ENCODE results near the gene CTXN2.
A peak's percentile ranks its signal among the peaks of the same experiment; 100 is the strongest.

CTXN2 gene

GRCh38 chr15:48191574-48192225 lies at the start of gene CTXN2:
Gene CTXN2, plus strand, starts transcription at chr15:48191665. Its CDS starts 9,636 bp downstream, at chr15:48201301.
- Histone ChIP-seq H3K4me1 (ENCODE audit: insufficient read depth, low read length) (no peaks in the 10 kb centered on the region), H3K9me3 (ENCODE audit: low read length) (no peaks in the 10 kb centered on the region), H3K27ac (ENCODE audit: low read depth, low read length) (no peak within 1 kb of the TSS), H3K36me3 (ENCODE audit: insufficient read depth, low read length) (no peaks in the 10 kb centered on the region), H3K9ac (ENCODE audit: low read length) (no peak within 1 kb of the TSS), H3K27me3 (ENCODE audit: control insufficient read depth in 1 of 2, insufficient read depth in 2 of 2, low read length in 2 of 2) (no peaks in the 10 kb centered on the region), H3K4me3 (ENCODE audit: low read depth in 1 of 2, low read length in 2 of 2) (no peak within 1 kb of the TSS)

- Histone ChIP-seq H3K9me3 (ENCODE audit: low read length) (no peaks in the 10 kb centered on the region), H3K27me3 (ENCODE audit: control insufficient read depth in 1 of 2, insufficient read depth in 2 of 2, low read length in 2 of 2) (no peaks in the 10 kb centered on the region), H3K27ac (ENCODE audit: low read depth, low read length) (no peak overlapping the region), H3K36me3 (ENCODE audit: insufficient read depth, low read length) (no peaks in the 10 kb centered on the region), H3K4me1 (ENCODE audit: insufficient read depth, low read length) (peaks cover 29% of the 10 kb centered on the region), H3K4me3 (ENCODE audit: low read depth in 1 of 2, low read length in 2 of 2) (no peak overlapping the region), H3K9ac (ENCODE audit: low read length) (no peak overlapping the region)
Measured at GRCh38 chr15:48143856-48144255, 47.6 kb upstream of the CTXN2 start.

- H3K9me3 ChIP-seq (ENCODE audit: low read length): no peaks in the 10 kb centered on the region
- H3K9ac ChIP-seq (ENCODE audit: low read length): no peak overlapping the region
- H3K4me3 ChIP-seq (ENCODE audit: low read depth in 1 of 2, low read length in 2 of 2): no peak overlapping the region
- peaks cover 2% of the 10 kb centered on the region for H3K36me3 ChIP-seq (ENCODE audit: insufficient read depth, low read length)
- H3K27ac ChIP-seq (ENCODE audit: low read depth, low read length): no peak overlapping the region
- H3K27me3 ChIP-seq (ENCODE audit: control insufficient read depth in 1 of 2, insufficient read depth in 2 of 2, low read length in 2 of 2): no peaks in the 10 kb centered on the region
- H3K4me1 ChIP-seq (ENCODE audit: insufficient read depth, low read length): peaks cover 29% of the 10 kb centered on the region
Measured at GRCh38 chr15:48144889-48145288, 46.6 kb upstream of the CTXN2 start.

GRCh38 chr15:48145923-48146322 lies 45.5 kb upstream of the CTXN2 start:
- no peaks in the 10 kb centered on the region for H3K9me3 ChIP-seq (ENCODE audit: low read length)
- H3K4me3 ChIP-seq (ENCODE audit: low read depth in 1 of 2, low read length in 2 of 2): no peak overlapping the region
- H3K4me1 ChIP-seq (ENCODE audit: insufficient read depth, low read length): peaks cover 29% of the 10 kb centered on the region
- H3K36me3 ChIP-seq (ENCODE audit: insufficient read depth, low read length): peaks cover 6% of the 10 kb centered on the region
- H3K27ac ChIP-seq (ENCODE audit: low read depth, low read length): no peak overlapping the region
- no peak overlapping the region for H3K9ac ChIP-seq (ENCODE audit: low read length)
- H3K27me3 ChIP-seq (ENCODE audit: control insufficient read depth in 1 of 2, insufficient read depth in 2 of 2, low read length in 2 of 2): no peaks in the 10 kb centered on the region

- Histone ChIP-seq H3K36me3 (ENCODE audit: insufficient read depth, low read length) (peaks cover 14% of the 10 kb centered on the region), H3K4me1 (ENCODE audit: insufficient read depth, low read length) (peaks cover 29% of the 10 kb centered on the region), H3K9ac (ENCODE audit: low read length) (no peak overlapping the region), H3K27me3 (ENCODE audit: control insufficient read depth in 1 of 2, insufficient read depth in 2 of 2, low read length in 2 of 2) (no peaks in the 10 kb centered on the region), H3K9me3 (ENCODE audit: low read length) (no peaks in the 10 kb centered on the region), H3K4me3 (ENCODE audit: low read depth in 1 of 2, low read length in 2 of 2) (no peak overlapping the region), H3K27ac (ENCODE audit: low read depth, low read length) (no peak overlapping the region)
Measured at GRCh38 chr15:48147358-48147757, 44.1 kb upstream of the CTXN2 start.

GRCh38 chr15:48149858-48150257 lies 41.6 kb upstream of the CTXN2 start:
- Histone ChIP-seq H3K9me3 (ENCODE audit: low read length) (no peaks in the 10 kb centered on the region), H3K4me1 (ENCODE audit: insufficient read depth, low read length) (peaks cover 13% of the 10 kb centered on the region), H3K4me3 (ENCODE audit: low read depth in 1 of 2, low read length in 2 of 2) (no peak overlapping the region), H3K9ac (ENCODE audit: low read length) (no peak overlapping the region), H3K27me3 (ENCODE audit: control insufficient read depth in 1 of 2, insufficient read depth in 2 of 2, low read length in 2 of 2) (no peaks in the 10 kb centered on the region), H3K36me3 (ENCODE audit: insufficient read depth, low read length) (peaks cover 14% of the 10 kb centered on the region), H3K27ac (ENCODE audit: low read depth, low read length) (no peak overlapping the region)

GRCh38 chr15:48153526-48153925 lies 37.9 kb upstream of the CTXN2 start:
- no peaks in the 10 kb centered on the region for H3K9me3 ChIP-seq (ENCODE audit: low read length)
- no peak overlapping the region for H3K4me3 ChIP-seq (ENCODE audit: low read depth in 1 of 2, low read length in 2 of 2)
- no peak overlapping the region for H3K9ac ChIP-seq (ENCODE audit: low read length)
- peaks cover 14% of the 10 kb centered on the region for H3K36me3 ChIP-seq (ENCODE audit: insufficient read depth, low read length)
- no peak overlapping the region for H3K27ac ChIP-seq (ENCODE audit: low read depth, low read length)
- no peaks in the 10 kb centered on the region for H3K4me1 ChIP-seq (ENCODE audit: insufficient read depth, low read length)
- H3K27me3 ChIP-seq (ENCODE audit: control insufficient read depth in 1 of 2, insufficient read depth in 2 of 2, low read length in 2 of 2): no peaks in the 10 kb centered on the region

GRCh38 chr15:48168616-48169015 lies 22.8 kb upstream of the CTXN2 start:
- Histone ChIP-seq H3K27me3 (ENCODE audit: control insufficient read depth in 1 of 2, insufficient read depth in 2 of 2, low read length in 2 of 2) (no peaks in the 10 kb centered on the region), H3K27ac (ENCODE audit: low read depth, low read length) (no peak overlapping the region), H3K4me3 (ENCODE audit: low read depth in 1 of 2, low read length in 2 of 2) (no peak overlapping the region), H3K36me3 (ENCODE audit: insufficient read depth, low read length) (peaks cover 4% of the 10 kb centered on the region), H3K9me3 (ENCODE audit: low read length) (no peaks in the 10 kb centered on the region), H3K4me1 (ENCODE audit: insufficient read depth, low read length) (no peaks in the 10 kb centered on the region), H3K9ac (ENCODE audit: low read length) (no peak overlapping the region)

- Histone ChIP-seq H3K9me3 (ENCODE audit: low read length) (no peaks in the 10 kb centered on the region), H3K27ac (ENCODE audit: low read depth, low read length) (no peak overlapping the region), H3K4me1 (ENCODE audit: insufficient read depth, low read length) (no peaks in the 10 kb centered on the region), H3K27me3 (ENCODE audit: control insufficient read depth in 1 of 2, insufficient read depth in 2 of 2, low read length in 2 of 2) (no peaks in the 10 kb centered on the region), H3K36me3 (ENCODE audit: insufficient read depth, low read length) (peaks cover 4% of the 10 kb centered on the region), H3K9ac (ENCODE audit: low read length) (no peak overlapping the region), H3K4me3 (ENCODE audit: low read depth in 1 of 2, low read length in 2 of 2) (no peak overlapping the region)
Measured at GRCh38 chr15:48170981-48171380, 20.5 kb upstream of the CTXN2 start.

GRCh38 chr15:48175126-48175525 lies 16.3 kb upstream of the CTXN2 start:
- Histone ChIP-seq H3K9ac (ENCODE audit: low read length) (no peak overlapping the region), H3K4me1 (ENCODE audit: insufficient read depth, low read length) (peaks cover 4% of the 10 kb centered on the region), H3K27me3 (ENCODE audit: control insufficient read depth in 1 of 2, insufficient read depth in 2 of 2, low read length in 2 of 2) (no peaks in the 10 kb centered on the region), H3K9me3 (ENCODE audit: low read length) (no peaks in the 10 kb centered on the region), H3K36me3 (ENCODE audit: insufficient read depth, low read length) (no peaks in the 10 kb centered on the region), H3K27ac (ENCODE audit: low read depth, low read length) (no peak overlapping the region), H3K4me3 (ENCODE audit: low read depth in 1 of 2, low read length in 2 of 2) (no peak overlapping the region)

GRCh38 chr15:48176112-48176511 lies 15.4 kb upstream of the CTXN2 start:
- H3K4me1 ChIP-seq (ENCODE audit: insufficient read depth, low read length): peaks cover 4% of the 10 kb centered on the region
- H3K27me3 ChIP-seq (ENCODE audit: control insufficient read depth in 1 of 2, insufficient read depth in 2 of 2, low read length in 2 of 2): no peaks in the 10 kb centered on the region
- no peaks in the 10 kb centered on the region for H3K9me3 ChIP-seq (ENCODE audit: low read length)
- H3K9ac ChIP-seq (ENCODE audit: low read length): peak overlapping the region; percentile 29
- no peaks in the 10 kb centered on the region for H3K36me3 ChIP-seq (ENCODE audit: insufficient read depth, low read length)
- H3K27ac ChIP-seq (ENCODE audit: low read depth, low read length): no peak overlapping the region
- no peak overlapping the region for H3K4me3 ChIP-seq (ENCODE audit: low read depth in 1 of 2, low read length in 2 of 2)

GRCh38 chr15:48176957-48177356 lies 14.5 kb upstream of the CTXN2 start:
- H3K4me3 ChIP-seq (ENCODE audit: low read depth in 1 of 2, low read length in 2 of 2): peak overlapping the region in 1 of 2 donors; percentile 48
- no peaks in the 10 kb centered on the region for H3K9me3 ChIP-seq (ENCODE audit: low read length)
- peak overlapping the region; percentile 29 for H3K9ac ChIP-seq (ENCODE audit: low read length)
- H3K36me3 ChIP-seq (ENCODE audit: insufficient read depth, low read length): no peaks in the 10 kb centered on the region
- peak overlapping the region; percentile 82 for H3K27ac ChIP-seq (ENCODE audit: low read depth, low read length)
- H3K4me1 ChIP-seq (ENCODE audit: insufficient read depth, low read length): peaks cover 4% of the 10 kb centered on the region
- no peaks in the 10 kb centered on the region for H3K27me3 ChIP-seq (ENCODE audit: control insufficient read depth in 1 of 2, insufficient read depth in 2 of 2, low read length in 2 of 2)
